Measurements from ENCODE around the gene SGCA.

SGCA gene

DNA sequence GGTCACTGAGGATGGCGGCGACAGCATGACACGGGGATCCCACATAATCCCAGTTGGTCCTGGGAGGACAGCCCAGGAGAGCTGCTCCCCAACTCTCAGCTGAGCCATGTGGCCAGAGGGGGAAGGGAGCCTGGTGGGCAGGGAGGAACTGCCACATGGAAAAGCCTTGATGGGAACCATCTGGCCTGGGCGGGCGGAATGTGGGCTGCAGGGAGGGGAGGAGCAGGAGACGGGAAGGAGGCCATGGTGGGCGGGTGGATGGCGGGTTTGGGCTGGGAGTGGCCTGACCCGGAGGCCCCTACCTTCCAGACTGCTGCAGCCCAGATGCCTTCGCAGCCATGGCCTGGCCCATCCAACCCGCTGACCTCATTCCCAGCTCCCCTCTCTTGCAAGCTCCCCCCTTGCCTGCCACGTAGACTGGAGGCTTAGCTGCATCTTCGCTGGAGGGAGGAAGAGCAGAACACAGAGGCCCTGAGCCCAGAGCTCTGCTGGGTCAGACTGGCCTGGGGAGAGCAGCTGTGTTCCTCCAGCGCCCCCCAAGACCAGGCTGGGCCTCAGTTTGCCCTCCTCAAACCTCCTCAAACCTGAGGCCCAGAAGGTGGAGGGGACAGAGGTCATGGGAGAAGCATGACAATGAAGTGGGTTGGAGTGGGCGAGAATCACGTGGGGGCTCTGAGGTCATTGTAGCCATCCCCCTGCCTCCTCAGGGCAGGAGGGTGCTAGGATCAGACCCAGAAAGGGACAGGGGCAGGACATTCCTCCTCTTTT, 43.9 kb downstream of the SGCA start:
- DNase-seq: peak in 2 of 4 experiments; percentile 49 to 68

DNA sequence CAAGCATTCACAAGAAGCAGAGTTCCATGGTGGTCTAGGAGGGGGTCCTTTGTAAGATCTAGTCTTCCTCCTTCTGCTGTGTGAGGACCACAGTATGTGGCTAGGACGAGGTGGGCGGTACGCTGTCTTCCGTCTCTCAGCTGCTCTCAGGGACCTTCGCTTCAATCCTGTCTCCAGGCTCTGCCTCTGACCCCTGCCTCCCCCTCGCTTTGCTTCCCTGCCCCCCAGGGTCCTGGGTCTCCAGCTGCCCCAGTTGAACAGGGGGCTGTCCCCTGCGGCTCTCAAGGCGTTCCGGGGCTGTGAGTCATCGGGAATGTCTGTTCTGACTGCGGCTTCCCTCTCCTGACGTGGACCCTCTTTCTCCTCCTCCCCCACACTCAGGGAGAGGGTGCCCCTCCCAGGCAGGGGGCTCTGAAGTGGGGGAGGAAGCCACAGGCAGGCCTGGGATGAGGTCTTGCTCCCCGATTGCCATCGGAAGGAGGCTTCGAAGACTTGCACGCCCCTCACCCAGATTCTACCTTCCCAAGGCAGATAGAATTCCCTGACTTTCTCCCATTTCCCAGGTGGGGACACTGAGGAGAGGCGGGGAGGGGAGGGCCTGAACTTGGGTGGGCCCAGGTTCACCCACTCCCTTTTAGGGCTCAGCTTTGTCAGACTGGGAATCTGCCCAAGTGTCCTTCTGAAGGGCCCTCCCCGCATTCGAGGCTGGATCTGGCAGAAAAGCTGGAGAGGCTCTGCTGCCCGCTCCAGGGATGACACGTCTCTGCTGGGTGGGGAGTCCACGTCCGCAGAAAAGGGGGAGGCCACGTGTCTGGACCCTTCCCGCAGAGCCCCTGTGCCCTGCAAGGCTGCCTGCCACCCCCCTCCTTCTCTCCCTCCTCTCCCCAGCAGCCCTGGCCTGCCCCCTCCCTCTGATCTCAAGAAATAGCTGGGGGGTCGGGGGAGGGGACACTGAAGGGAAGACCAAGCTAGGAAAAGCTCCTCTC, 44.7 kb downstream of the SGCA start:
- DNase-seq: no peak

DNA sequence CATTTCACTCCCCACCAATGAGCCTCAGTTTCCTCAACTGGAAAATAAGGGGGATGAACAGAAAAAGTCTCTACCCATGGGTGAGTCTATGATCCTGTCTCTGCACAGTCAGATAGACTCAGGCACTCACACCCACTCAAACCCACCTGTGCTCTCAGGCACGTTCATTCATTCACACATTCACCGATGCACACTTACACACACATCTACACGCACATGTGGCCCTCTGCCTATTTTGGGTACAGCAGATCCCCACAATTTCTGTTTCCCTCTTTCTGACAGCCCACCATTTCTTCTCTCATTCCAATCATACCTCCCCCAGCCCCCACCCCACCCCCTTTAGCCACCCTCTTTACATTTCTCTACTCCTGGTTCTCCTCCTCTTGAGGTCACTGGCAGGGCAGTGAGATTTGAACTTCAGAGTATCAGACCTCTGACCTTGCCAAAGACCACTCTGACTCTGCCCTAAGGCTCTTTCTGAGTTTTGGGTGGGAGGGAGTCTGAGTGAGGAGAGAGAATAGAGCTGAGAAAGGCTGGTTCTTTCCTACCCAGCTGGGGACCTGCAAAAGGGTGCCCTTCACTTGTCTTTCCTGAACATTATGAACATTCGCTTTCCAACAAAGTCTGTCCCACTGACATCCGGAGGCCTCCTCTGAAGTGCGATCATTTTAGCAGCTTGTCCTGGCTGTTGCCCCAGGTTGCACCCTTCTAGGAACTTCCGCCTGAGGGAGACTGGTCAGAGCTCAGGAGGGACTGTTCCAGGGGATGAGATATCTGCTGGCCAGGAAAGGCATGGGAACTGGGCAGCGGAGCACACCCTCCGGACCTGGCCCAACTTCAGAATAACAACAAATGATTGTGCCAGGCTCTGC, 45.7 kb downstream of the SGCA start:
- no peak for DNase-seq

DNA sequence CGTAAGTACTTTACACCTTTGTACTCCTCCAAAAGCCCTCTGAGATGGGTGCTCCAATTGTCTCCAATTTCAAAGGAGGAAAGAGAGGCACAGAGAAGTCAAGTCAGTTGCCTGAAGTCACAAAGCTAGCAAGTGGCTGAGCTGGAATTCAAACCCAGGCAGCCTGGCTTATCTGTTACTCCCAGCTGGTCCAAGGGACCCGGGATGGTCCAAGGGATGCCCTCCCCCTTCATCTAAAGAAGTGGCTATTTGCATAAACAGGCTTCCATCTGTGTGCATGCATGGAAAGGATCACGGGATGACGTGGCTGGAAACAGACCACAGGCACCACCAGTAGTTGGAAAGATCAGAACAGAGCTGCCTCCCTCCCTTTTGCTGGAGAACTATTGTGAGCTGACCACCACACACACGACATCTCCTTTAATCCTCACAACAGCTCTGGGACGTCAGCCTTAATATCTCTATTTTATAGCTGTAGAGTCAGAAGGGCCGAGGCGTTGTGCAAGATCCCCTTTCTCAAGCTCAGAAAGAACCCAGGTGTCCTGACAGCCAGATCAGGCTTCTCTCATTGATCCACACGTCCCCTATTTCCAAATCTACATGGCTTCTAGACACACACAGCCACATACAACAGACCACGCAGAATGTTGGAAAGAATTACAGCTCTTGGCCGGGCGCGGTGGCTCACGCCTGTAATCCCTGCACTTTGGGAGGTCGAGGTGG, 46.5 kb downstream of the SGCA start:
- DNase-seq: no peak

DNA sequence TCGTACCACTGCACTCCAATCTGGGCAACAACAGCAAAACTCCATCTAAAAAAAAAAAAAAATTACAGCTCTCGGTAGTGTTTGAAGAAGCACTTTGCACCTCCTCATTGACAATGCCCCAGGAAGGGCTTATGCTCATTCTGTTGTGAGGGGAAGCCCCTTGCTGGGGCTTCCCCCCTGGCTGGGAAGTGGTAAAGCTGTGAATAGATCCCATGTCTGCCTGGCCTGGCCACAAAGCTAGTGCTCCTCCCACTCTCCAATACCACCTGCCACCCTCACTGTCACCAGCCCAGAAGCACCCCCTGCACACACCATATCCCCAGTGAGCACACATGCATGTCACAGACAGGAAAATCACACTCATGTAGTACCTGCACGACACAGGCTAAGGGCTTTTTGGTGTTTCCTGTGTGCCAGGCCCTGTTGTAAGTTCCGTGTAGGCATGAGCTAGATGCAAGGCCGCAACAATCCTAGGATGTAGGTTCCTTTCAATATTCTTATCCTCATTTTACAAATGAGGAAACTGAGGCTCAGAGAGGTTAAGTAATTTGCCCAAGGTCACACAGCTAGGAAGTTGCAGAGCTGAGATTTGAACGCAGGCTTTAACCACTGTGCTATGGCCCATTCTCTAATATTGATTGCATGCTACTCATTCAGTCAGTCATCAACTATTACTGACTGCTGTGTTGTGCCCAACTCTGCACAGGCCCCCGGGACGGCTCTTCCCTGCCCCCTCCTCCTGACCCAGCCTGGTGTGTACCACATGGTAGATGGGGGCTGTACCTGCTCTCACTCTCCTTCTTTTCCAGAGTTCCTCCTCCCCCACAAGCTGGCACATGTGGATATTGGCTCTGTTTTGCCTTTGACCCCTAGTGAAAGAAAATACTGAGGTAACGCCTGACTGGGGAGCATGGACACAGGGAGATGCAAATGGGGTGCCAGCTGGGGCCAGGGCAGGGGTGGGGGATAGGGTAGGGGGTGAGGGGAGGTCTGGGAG, 47.5 kb downstream of the SGCA start:
- peak in 3 of 4 experiments; percentile 38 to 61 (median 50) for DNase-seq

DNA sequence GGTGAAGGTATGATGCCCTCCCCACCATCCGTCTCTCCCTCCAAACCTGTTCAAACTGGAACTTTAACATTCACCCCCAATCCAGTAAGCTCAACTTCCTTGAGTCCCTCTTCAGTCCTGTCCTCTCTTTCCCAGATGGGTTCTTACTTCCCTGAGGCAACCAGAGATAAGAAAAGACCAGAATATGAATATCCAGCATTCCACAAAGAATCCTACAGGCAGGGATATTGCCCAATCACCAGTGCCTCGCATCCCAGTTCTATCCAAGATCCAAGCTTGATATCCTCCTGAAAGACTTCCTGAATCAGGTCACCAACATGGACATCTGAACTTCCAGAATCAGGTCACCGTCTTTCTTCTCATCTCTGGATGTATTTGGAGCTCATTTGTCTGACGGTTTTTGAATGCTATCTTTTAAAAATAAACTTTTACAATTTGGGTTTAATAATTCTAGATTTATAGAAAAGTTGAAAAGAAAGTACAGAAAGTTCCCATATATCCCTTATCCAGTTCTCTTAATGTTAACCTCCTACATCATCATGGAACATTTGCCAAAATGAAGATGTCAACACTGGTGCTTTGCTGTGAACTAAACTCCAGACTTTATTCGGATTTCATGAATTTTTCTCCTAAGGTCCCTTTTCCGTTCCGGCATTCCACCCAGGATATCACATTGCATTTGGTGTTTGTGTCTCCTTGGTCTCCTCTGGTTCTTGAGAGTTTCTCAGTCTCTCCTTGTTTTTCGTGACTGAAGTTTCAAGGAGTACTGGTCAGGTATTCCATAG, 49.4 kb downstream of the SGCA start:
- DNase-seq: no peak

DNA sequence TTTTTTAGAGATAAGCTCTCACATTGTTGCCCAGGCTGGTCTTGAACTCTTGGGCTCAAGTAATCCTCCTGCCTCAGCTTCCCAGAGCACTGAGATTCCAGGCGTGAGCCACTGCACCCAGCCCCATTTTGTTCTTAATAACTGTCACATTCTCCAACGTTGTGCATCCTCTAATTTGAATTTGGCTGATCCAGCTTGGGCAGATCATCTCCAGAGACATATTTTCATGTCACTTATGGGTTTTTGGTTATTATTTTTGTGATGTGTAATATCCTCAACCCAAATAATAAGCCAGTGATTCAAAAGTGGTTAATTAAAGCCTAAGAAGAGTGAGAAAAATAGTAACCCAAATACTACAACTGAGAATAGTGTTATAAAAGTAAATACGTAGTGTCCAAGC, 51.8 kb downstream of the SGCA start:
- no peak for DNase-seq

DNA sequence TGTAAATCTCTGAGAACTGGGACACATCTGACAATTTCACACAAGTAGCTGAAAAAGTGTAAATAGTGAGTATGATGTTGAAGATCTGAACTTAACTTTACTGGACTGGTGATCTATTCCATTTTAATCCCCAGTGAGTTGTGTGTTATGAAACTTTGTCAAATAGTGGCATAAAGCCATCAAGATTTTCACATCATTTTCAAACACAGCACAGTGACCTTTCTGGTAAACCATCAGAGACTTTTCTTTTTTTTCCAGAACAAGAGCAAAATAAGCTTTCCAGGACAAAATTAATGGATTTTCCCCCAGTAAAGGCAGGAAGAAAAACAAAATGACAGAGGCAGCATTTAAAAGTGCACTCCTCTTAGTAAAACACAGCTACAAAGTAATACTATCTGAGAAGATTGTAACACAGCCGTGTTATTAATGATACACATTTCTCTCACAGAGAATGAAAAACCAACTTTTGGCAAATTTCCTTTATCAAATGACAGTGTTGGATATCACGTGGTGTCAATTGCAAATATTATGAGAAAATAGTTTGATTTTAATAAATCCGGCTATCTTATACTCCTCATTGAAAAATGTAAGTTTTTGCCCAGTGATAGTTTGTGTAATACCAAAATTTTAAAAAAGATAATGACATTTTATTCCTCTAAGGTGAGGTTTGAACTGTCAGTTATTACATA, 52.4 kb downstream of the SGCA start:
- DNase-seq: no peak

DNA sequence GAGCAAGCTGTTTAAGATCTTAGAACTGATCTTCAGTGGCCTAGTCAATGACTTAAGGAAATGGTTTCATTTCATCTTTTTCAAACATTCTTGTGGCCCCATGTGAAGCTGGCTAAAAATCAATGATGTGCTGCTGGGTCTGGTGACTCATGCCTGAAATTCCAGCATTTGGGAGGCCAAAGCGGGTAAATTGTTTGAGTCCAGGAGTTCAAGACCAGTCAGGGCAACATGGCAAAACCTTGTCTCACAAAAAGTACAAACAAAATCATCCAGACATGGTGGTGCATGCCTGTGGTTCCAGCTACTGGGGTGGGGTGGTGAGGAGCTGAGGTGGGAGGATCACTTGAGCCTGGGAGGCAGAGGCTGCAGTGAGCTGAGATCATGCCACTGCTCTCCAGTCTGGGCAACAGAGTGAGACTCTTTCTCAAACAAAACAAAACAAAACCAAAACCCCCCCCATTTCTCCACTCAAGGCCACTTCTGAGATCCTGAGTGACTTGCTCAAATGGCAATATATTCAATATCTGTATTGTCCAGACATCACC, 53.0 kb downstream of the SGCA start:
- peak in 1 of 4 experiments; percentile 18 for DNase-seq

DNA sequence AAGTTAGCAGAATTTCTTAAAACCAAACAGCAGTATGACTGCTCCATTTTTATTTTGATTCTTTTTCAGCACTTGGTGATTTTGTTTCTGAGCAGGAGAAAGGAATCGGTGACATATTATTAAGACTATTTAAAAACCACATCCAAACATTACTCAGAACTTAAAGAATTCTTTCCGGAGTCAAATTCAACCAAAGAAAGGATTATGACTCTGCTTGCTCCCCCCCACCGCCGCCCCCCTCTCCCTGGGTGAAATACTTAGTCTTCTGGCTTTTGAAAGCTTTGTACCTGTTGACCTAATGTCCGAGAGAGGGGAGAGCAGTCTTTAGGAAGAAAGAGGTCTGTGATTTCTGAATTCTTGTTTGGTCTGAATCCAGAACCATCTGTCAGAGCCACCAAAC, 53.5 kb downstream of the SGCA start:
- no peak for DNase-seq

DNA sequence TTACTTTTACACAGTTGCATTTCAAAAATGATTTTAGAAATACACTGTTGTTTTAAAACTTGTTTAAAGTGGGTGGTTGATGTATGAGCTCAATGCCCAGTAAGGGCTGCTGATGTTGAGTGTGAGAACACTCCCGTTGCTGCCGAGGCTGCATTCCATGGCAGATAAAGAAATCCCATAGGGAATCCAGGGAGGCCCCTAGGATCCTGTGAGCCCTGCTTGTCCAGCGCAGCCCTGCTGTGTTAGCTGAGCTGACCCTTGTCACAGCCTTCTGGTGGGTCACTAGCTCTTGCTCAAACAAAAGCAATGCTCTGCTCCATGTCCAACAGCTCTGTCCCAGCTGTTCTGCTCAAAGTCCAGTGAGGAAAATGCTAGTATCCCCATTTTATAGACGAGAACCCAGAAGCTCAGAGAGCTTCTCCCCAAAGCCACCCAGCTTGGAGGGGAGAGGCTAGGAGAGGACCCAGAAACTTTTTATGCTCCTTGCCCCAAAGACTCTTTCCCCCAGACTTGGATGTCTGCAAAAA, 54.2 kb downstream of the SGCA start:
- DNase-seq: no peak

DNA sequence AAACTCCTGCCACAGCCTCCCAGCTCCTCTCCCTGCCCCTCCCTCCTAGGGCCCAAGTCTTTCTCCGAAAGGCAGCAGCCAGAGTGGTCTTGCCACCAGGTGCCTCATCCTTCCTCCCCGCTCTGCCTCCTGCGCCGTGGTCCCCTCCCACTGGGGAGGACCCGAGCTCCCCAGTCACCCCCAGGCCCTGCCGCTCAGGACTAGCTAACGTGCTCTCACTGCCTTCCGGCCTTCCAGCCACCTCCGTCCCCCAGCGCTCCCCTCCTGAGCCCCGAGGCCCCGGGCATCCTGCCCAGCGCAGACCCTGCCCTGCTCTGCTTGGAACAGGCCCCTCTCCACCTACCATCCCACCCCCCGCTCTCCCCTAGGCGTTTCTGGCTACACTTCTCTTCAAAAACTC, 55.0 kb downstream of the SGCA start:
- no peak for DNase-seq

DNA sequence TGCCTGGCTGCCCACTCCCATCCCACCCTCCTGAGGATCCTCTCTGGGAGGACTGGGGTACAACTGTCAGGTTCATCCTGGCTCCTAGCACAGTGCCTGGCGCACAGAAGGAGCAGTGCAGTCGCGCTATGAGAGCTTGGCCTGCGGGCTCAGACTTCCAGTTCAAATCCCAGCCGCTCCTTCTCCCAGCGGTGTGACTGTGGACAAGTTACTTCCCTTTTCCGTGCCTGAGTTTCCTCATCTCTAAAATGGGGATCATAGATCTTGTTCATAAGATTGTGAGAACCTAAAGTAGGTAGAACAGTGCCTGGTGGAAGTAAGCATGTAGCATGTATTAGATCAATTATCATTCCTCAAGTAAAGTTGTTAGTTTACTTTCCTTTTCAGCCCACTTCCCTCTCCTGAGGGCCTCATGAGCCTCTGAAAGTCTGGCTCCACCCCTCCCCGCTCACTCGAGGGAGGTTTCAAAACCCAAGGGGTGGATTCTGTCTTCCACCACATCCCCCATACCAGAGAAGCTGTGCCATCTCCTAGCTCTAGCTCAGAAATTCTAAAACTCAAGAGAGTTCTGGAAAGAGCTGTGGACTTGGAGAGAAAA, 55.6 kb downstream of the SGCA start:
- peak; percentile 56 to 82 (median 78) for DNase-seq

DNA sequence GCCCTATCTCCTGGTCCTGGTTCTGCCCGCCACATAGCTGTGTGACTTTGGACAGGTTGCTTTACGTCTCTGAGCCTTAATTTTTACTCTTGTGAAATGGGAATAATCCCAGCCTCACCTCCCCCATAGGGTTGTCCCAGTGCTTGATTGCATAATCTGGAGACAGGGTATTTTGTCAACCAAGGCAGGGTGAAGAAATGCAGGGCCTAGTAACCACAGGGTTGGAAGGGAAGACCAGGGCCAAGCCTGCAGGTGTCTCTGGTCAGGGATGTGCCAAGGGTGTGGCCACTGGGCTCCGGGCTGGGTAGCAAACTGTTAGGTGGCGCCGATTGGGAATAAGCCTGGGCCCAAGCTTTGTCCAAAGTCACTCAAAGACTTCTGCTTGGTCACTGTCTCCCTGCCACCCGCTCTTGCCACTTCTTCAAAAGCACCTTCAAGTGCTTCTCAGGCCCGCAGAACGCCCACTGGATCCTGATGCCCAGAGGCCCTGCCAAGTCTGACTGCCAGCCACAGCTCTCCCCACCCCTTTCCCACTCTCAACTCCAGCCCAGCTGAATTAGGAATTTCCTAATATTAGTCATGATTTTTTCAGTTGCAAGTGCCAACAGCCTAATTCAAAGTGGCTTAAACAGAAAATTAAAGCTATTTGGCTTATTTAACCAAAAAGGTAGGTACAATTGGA, 56.2 kb downstream of the SGCA start:
- peak; percentile 71 to 86 (median 81) for DNase-seq

DNA sequence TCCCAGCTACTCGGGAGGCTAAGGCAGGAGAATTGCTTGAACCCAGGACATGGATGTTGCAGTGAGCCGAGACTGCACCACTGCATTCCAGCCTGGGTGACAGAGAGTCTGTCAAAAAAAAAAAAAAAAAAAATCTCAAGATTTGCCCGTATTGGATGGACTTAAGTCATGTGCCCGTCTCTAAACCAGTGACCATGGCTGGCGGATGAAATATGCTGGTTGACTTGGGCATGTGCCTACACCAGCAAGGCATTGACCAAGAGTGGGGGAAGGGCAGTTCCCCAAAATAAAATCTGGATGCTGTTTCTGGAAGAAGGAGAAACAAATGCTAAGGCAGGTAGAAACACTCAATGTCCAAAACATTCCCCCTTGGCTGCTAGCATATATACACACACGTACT, 57.1 kb downstream of the SGCA start:
- peak in 3 of 4 experiments; percentile 29 to 49 (median 43) for DNase-seq
